IPS DF 6.9 (cell line): ENCODE data around the gene BORCS8.
"Not testable (repeated sequence)": the region's sequence is repeated elsewhere in the genome, so short reads cannot be mapped to it uniquely, and the experiment has no call there.

ENCODE experiments used
- DNase-seq: peaks from one replicate; pipeline ENCODE4 v3.0.0-alpha.2; 2013; ENCODE audit warnings: low read depth, low spot score
- H3K27ac ChIP-seq: one replicate; pipeline ENCODE4 v1.5.1; 2013; ENCODE audit warnings: low read length, control low read depth
- H3K27me3 ChIP-seq: 2 replicates; pipeline ENCODE4 v1.6.1; 2013; ENCODE audit warnings: mild to moderate bottlenecking, low read length; ENCODE audit not compliant: control insufficient read depth, insufficient read depth
- H3K36me3 ChIP-seq: 2 replicates; pipeline ENCODE4 v1.6.1; 2013; ENCODE audit warnings: low read length; ENCODE audit not compliant: control insufficient read depth, insufficient read depth
- H3K4me1 ChIP-seq: 2 replicates; pipeline ENCODE4 v1.6.1; 2013; ENCODE audit warnings: low read length; ENCODE audit not compliant: control insufficient read depth, insufficient read depth
- H3K4me3 ChIP-seq: 2 replicates; pipeline ENCODE4 v1.5.1; 2013; ENCODE audit warnings: mild to moderate bottlenecking, low read length
- H3K9me3 ChIP-seq: 2 replicates; pipeline ENCODE4 v1.6.1; 2013; ENCODE audit warnings: low read length, inconsistent platforms; ENCODE audit not compliant: control insufficient read depth, insufficient read depth
- WGBS: extraction: QIAGEN DNeasy Blood & Tissue Kit; methylation state at CpG from one replicate; pipeline ENCODE4 v1.1.7; 2013; ENCODE audit warnings: mixed read lengths, missing lambda C conversion rate; ENCODE audit not compliant: insufficient read length, insufficient coverage; 5-methylcytosine and 5-hydroxymethylcytosine counted together

BORCS8 gene

DNA sequence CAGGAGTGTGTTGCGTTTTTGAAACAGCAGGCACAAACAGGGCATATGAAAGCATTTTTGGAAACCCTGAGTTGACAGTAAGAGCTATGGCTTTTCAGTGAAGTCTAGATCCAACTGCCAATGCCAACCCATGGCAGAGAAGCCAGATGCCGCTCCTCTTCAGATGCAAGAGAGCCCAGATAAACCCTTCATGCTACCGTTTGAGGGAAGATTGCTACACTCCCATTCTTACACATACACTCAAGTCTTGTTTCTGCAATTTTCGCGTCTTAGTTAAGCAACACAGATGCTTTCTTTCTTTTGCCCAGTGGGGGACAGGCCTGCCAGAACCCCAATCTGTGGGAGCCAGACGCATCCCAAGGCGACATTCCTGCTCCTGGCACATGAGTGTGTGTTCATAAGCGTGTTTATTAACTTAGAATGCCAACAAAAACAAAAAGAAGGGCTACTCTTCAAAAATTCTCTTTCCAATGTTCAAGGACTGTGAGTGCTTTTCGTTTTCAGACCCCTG is 10.4 kb downstream of the BORCS8 start:
- Histone ChIP-seq H3K9me3 (no peaks in the 10 kb centered on the region), H3K36me3 (no peaks in the 10 kb centered on the region), H3K4me3 (no peak overlapping the region), H3K27ac (no peak overlapping the region), H3K4me1 (no peaks in the 10 kb centered on the region), H3K27me3 (no peaks in the 10 kb centered on the region)
- no CpG with 5 or more reads among the region's 9 CpGs for WGBS
- no peak for DNase-seq

- no peaks in the 10 kb centered on the region for H3K27me3 ChIP-seq
- no peaks in the 10 kb centered on the region for H3K36me3 ChIP-seq
- no peaks in the 10 kb centered on the region for H3K4me1 ChIP-seq
- no peak for DNase-seq
- H3K27ac ChIP-seq, result no peak overlapping the region
- WGBS, result no CpG with 5 or more reads among the region's 17 CpGs
- H3K9me3 ChIP-seq, result no peaks in the 10 kb centered on the region
- no peak overlapping the region for H3K4me3 ChIP-seq
Measured at GRCh38 chr19:19179548-19180441, 12.2 kb downstream of the BORCS8 start.

GRCh38 chr19:19176950-19177349 is 15.0 kb downstream of the BORCS8 start:
- WGBS, result no CpG with 5 or more reads among the region's 8 CpGs
- H3K27ac ChIP-seq, result no peak overlapping the region
- H3K36me3 ChIP-seq, result no peaks in the 10 kb centered on the region
- no peaks in the 10 kb centered on the region for H3K27me3 ChIP-seq
- 0 out of 2 replicates have a peak, but pooled peaks cover 2% of the 10 kb centered on the region for H3K4me1 ChIP-seq
- no peak overlapping the region for H3K4me3 ChIP-seq
- no peaks in the 10 kb centered on the region for H3K9me3 ChIP-seq
- no peak for DNase-seq

DNA sequence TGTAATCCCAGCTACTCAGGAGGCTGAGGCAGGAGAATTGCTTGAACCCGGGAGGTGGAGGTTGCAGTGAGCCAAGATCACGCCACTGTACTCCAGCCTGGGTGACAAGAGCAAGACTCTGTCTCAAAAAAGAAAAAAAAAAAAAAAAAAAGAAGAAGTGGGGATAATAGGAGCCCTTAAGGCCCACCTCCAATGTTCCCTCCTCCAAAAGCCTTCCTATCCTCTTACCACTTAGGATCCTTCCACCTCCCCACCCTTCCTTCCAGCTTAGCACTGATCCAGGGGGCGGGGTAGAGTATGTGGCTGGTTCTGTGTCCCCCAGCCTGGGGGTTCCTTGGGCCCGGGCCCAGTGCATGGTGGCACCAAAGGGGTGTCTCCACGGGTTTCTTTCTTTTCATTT is 18.7 kb downstream of the BORCS8 start:
- DNase-seq, H3K9me3 ChIP-seq, H3K36me3 ChIP-seq, H3K4me1 ChIP-seq, H3K4me3 ChIP-seq, H3K27me3 ChIP-seq, H3K27ac ChIP-seq: not testable (repeated sequence)
- no CpG with 5 or more reads among the region's 5 CpGs for WGBS

DNA sequence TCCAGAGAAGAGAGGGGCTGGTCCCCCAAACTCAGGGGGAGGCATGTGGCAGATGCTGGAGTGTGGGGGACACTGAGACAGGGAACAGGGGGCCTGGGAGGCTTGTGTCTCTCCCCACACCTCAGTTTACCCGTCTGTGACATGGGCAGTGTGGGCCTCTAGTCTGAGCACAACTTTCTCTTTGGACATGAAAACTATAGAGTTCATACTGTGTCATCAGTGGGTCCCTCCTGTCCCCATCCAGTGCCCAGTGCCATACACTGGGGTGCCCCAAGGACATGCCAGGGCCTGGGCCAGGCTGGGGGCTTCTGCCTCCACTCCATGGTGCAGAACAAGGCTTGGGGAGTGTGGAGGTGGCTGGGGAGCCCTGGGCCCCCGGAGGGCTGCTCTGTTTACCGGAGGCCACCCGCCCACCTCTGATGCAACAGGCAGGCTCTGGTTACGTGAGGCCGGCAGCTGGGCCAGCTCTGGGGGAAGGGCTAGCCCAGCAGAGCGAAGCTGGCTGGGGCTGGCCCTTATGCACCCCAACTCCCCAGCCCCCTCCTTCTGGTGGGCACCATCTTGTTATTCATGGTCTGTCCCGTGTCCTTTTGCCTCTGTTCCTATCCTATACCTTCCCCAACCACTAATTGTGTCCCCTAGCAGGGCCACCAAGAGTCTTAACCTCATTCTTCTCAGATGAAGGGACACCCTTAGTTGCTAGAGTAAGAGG is 20.0 kb downstream of the BORCS8 start:
- Histone ChIP-seq H3K4me1 (0 out of 2 replicates have a peak, but pooled peaks cover 5% of the 10 kb centered on the region), H3K36me3 (no peaks in the 10 kb centered on the region), H3K4me3 (no peak overlapping the region), H3K9me3 (no peaks in the 10 kb centered on the region), H3K27me3 (peaks cover 4% of the 10 kb centered on the region; the same call in 1 of the 2 replicates), H3K27ac (no peak overlapping the region)
- no peak for DNase-seq
- no CpG with 5 or more reads among the region's 8 CpGs for WGBS

GRCh38 chr19:19170873-19171672 is 20.9 kb downstream of the BORCS8 start:
- H3K27ac ChIP-seq, result no peak overlapping the region
- H3K4me1 ChIP-seq, result 0 out of 2 replicates have a peak, but pooled peaks cover 5% of the 10 kb centered on the region
- DNase-seq, result no peak
- WGBS, result no CpG with 5 or more reads among the region's 6 CpGs
- H3K9me3 ChIP-seq, result no peaks in the 10 kb centered on the region
- H3K4me3 ChIP-seq, result no peak overlapping the region; the same call in 1 of the 2 replicates
- H3K36me3 ChIP-seq, result no peaks in the 10 kb centered on the region
- peaks cover 4% of the 10 kb centered on the region; the same call in 1 of the 2 replicates for H3K27me3 ChIP-seq

GRCh38 chr19:19170053-19170872 is 21.7 kb downstream of the BORCS8 start, which contains the start of gene MEF2B:
TSS of gene MEF2B (minus strand) at chr19:19170263. CDS start at chr19:19150735, 19,528 bp downstream.
- DNase-seq, result peak; percentile 72
- Histone ChIP-seq H3K27me3 (peaks cover 4% of the 10 kb centered on the region; the same call in 1 of the 2 replicates), H3K9me3 (no peaks in the 10 kb centered on the region), H3K4me1 (0 out of 2 replicates have a peak, but pooled peaks cover 5% of the 10 kb centered on the region), H3K36me3 (no peaks in the 10 kb centered on the region), H3K4me3 (peak within 1 kb of the TSS; percentile 14), H3K27ac (no peak within 1 kb of the TSS)
- no CpG with 5 or more reads among the region's 56 CpGs for WGBS

GRCh38 chr19:19169236-19170052 is 22.5 kb downstream of the BORCS8 start:
- Histone ChIP-seq H3K9me3 (no peaks in the 10 kb centered on the region), H3K36me3 (no peaks in the 10 kb centered on the region), H3K4me1 (0 out of 2 replicates have a peak, but pooled peaks cover 5% of the 10 kb centered on the region), H3K27ac (no peak overlapping the region), H3K4me3 (peak overlapping the region; percentile 14; the same call in 1 of the 2 replicates), H3K27me3 (peaks cover 4% of the 10 kb centered on the region; the same call in 1 of the 2 replicates)
- no peak for DNase-seq
- no CpG with 5 or more reads among the region's 9 CpGs for WGBS

- Histone ChIP-seq H3K4me1 (0 out of 2 replicates have a peak, but pooled peaks cover 5% of the 10 kb centered on the region), H3K36me3 (no peaks in the 10 kb centered on the region), H3K27me3 (peaks cover 4% of the 10 kb centered on the region; the same call in 1 of the 2 replicates), H3K27ac (no peak overlapping the region), H3K9me3 (no peaks in the 10 kb centered on the region), H3K4me3 (no peak overlapping the region)
- DNase-seq, result no peak
- no CpG with 5 or more reads among the region's 3 CpGs for WGBS
Measured at GRCh38 chr19:19167612-19168011, 24.3 kb downstream of the BORCS8 start.
